Left renal cortex interstitium (tissue), 4 donors: ENCODE data around the gene THBS2. TPM values are rescaled to one million over a fixed set of nuclear protein-coding genes. Genes with fewer than 3 reads are reported as not detected.

Experiments used
- DNase-seq, 4 donors: peaks; one replicate each; pipeline ENCODE4 v3.0.0-alpha.2; 2013; ENCODE audit warnings: low read depth in 4 of 4, low spot score in 2 of 4, missing footprints in 1 of 4
- polyA plus RNA-seq, 4 donors: library from polyadenylated mRNA; unstranded; fragments of 120-200 nt; gene quantifications; one replicate each; pipeline ENCODE4 v1.2.1, GENCODE V29; 2013; ENCODE audit not compliant: insufficient read length in 4 of 4

Gene THBS2
- polyA plus RNA-seq, 4 donors: 7.6 to 19.3 (median 14.2) TPM

- no peak for DNase-seq
Measured at GRCh38 chr6:169169375-169169774, 84.3 kb downstream of the THBS2 start.

GRCh38 chr6:169168706-169169105 is 84.9 kb downstream of the THBS2 start:
- DNase-seq: no peak

- no peak for DNase-seq
Measured at GRCh38 chr6:169168302-169168630, 85.4 kb downstream of the THBS2 start.

- no peak for DNase-seq
Measured at GRCh38 chr6:169167581-169168301, 85.9 kb downstream of the THBS2 start.

GRCh38 chr6:169166896-169167580 is 86.6 kb downstream of the THBS2 start:
- DNase-seq: no peak
